ENCODE data around the gene BBOX1. TPM values are rescaled to one million over a fixed set of nuclear protein-coding genes. Genes with fewer than 3 reads are reported as not detected.

The BBOX1 gene
- total RNA-seq, 1 donor from 2014 or later, result not detected

DNA sequence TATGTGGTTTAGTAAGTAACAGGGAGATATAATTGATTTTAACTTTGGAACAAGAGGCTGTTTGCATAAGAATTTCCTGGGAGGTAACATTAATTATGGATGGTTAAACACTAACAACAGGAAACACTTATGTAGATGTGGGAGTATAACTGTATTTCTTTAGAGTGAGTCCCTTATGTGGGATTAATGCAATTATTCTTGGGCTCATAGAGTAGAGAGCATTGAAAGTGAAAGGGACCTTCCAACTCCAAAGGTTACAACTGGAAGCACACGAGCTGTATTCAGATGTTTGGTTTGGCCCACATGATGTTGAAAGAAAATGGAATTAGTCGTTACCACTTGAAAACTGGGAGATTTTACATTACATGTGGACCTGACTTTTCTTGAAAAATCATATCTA, 53.5 kb downstream of the BBOX1 start:
- Mint-ChIP-seq H3K27ac (ENCODE audit: unreplicated experiment) (no peak overlapping the region), H3K9me3 (ENCODE audit: unreplicated experiment) (peaks cover 3% of the 10 kb centered on the region), H3K4me3 (ENCODE audit: unreplicated experiment) (no peak overlapping the region), H3K4me1 (ENCODE audit: low read depth, unreplicated experiment) (no peaks in the 10 kb centered on the region), H3K36me3 (ENCODE audit: unreplicated experiment) (peaks cover 7% of the 10 kb centered on the region), H3K27me3 (ENCODE audit: unreplicated experiment) (peaks cover 1% of the 10 kb centered on the region)
- no peak for DNase-seq
- TF ChIP-seq, protein P1, sequence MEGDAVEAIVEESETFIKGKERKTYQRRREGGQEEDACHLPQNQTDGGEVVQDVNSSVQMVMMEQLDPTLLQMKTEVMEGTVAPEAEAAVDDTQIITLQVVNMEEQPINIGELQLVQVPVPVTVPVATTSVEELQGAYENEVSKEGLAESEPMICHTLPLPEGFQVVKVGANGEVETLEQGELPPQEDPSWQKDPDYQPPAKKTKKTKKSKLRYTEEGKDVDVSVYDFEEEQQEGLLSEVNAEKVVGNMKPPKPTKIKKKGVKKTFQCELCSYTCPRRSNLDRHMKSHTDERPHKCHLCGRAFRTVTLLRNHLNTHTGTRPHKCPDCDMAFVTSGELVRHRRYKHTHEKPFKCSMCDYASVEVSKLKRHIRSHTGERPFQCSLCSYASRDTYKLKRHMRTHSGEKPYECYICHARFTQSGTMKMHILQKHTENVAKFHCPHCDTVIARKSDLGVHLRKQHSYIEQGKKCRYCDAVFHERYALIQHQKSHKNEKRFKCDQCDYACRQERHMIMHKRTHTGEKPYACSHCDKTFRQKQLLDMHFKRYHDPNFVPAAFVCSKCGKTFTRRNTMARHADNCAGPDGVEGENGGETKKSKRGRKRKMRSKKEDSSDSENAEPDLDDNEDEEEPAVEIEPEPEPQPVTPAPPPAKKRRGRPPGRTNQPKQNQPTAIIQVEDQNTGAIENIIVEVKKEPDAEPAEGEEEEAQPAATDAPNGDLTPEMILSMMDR (IDR thresholded peaks at IDR 0.05; ENCODE audit: partially characterized antibody, unreplicated experiment), result no peak

DNA sequence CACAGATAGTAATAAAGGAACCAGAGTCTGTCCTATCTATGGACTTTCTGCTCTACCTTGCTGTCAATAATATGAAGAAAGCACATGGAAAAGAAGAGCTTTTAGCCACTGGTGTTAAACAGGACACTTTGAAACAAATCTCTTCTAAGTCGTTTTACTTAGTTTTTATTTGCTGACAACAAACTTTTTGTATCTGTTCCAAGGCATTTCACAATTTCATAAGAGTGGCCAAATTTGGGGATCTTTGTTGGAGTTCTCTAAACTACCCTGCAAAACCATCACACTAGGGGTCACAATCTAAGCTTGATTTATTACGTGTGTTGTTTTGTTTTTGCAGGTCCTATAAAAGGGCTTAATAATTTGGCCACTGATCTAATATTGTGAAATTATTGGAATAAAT, 54.4 kb downstream of the BBOX1 start:
- H3K4me1 Mint-ChIP-seq (ENCODE audit: low read depth, unreplicated experiment), result no peaks in the 10 kb centered on the region
- no peak for DNase-seq
- TF ChIP-seq, protein P1 (IDR thresholded peaks at IDR 0.05; ENCODE audit: partially characterized antibody, unreplicated experiment), result no peak
- H3K36me3 Mint-ChIP-seq (ENCODE audit: unreplicated experiment), result peaks cover 5% of the 10 kb centered on the region
- H3K27me3 Mint-ChIP-seq (ENCODE audit: unreplicated experiment), result peaks cover 1% of the 10 kb centered on the region
- H3K4me3 Mint-ChIP-seq (ENCODE audit: unreplicated experiment), result no peak overlapping the region
- no peak overlapping the region for H3K27ac Mint-ChIP-seq (ENCODE audit: unreplicated experiment)
- H3K9me3 Mint-ChIP-seq (ENCODE audit: unreplicated experiment), result peaks cover 3% of the 10 kb centered on the region

DNA sequence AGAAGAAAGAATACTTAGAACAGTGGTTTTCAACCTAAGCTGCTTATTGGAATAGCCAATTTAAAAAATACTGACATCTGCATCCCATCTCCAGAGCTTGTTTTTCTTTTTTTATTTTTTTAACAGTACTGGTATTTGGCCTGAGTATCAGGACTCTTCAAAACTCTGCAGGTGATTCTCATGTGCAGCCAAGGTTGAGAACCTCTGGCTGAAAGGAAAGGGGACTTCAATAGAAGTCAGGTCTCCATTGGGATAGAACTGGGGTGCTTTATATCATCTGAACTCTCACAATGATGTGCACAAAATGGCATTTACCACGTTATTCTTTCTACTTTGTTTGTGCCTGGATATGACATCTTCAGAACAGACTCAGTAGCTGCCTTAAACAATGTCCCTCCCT, 55.3 kb downstream of the BBOX1 start:
- Mint-ChIP-seq H3K9me3 (ENCODE audit: unreplicated experiment) (no peaks in the 10 kb centered on the region), H3K36me3 (ENCODE audit: unreplicated experiment) (no peaks in the 10 kb centered on the region), H3K27me3 (ENCODE audit: unreplicated experiment) (no peaks in the 10 kb centered on the region), H3K4me3 (ENCODE audit: unreplicated experiment) (no peak overlapping the region), H3K27ac (ENCODE audit: unreplicated experiment) (no peak overlapping the region), H3K4me1 (ENCODE audit: low read depth, unreplicated experiment) (no peaks in the 10 kb centered on the region)
- DNase-seq, result no peak
- TF ChIP-seq, protein P1 (IDR thresholded peaks at IDR 0.05; ENCODE audit: partially characterized antibody, unreplicated experiment), result no peak

DNA sequence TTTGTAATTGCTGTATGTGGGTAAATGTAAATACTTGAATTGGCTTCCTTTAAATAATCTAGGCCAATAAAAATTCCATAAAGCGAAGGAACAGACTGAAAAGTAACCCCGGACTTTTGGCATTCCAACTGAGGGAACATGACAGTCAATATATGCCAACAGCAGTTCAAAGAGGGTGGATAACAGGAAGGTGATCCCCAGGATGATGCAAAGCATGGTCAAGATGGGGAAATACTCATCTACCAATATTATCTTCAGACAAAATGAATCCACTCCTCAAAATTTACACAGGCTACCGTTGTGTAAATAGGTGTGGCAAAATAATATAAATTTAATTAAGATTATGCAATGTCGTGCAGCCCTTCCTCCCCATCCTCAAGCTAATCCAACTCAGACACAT, 56.9 kb downstream of the BBOX1 start:
- no peak for DNase-seq
- Mint-ChIP-seq H3K4me3 (ENCODE audit: unreplicated experiment) (no peak overlapping the region), H3K27me3 (ENCODE audit: unreplicated experiment) (no peaks in the 10 kb centered on the region), H3K27ac (ENCODE audit: unreplicated experiment) (no peak overlapping the region), H3K36me3 (ENCODE audit: unreplicated experiment) (no peaks in the 10 kb centered on the region), H3K4me1 (ENCODE audit: low read depth, unreplicated experiment) (no peaks in the 10 kb centered on the region), H3K9me3 (ENCODE audit: unreplicated experiment) (no peaks in the 10 kb centered on the region)
- TF ChIP-seq, protein P1 (IDR thresholded peaks at IDR 0.05; ENCODE audit: partially characterized antibody, unreplicated experiment), result no peak

DNA sequence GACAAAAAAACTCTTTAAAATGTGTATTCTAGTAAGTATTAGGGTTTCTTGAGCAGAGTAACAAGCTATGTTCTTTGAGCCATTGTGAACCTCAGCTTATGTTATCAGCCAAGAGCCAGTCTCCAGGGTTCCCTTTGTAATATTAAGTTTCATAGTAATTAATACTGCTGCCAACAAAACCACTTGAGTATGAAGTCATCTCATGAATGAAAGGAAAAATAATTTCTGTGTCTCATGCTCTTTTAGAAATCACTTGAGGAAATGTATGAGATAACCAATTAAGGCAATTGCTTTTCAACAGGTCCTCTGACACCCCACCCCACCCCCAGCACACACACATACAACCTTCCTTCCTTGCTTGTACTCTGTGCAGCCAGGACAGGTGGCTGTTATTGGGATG, 59.9 kb downstream of the BBOX1 start:
- DNase-seq, result no peak
- TF ChIP-seq, protein P1 (IDR thresholded peaks at IDR 0.05; ENCODE audit: partially characterized antibody, unreplicated experiment), result no peak
- Mint-ChIP-seq H3K4me3 (ENCODE audit: unreplicated experiment) (no peak overlapping the region), H3K27ac (ENCODE audit: unreplicated experiment) (no peak overlapping the region), H3K9me3 (ENCODE audit: unreplicated experiment) (peaks cover 2% of the 10 kb centered on the region), H3K27me3 (ENCODE audit: unreplicated experiment) (no peaks in the 10 kb centered on the region), H3K36me3 (ENCODE audit: unreplicated experiment) (no peaks in the 10 kb centered on the region), H3K4me1 (ENCODE audit: low read depth, unreplicated experiment) (no peaks in the 10 kb centered on the region)
